OCI-LY3 (cell line): ENCODE data around the gene KIAA1671.

ENCODE experiments used
- EZH2phosphoT487 ChIP-seq: fragments of 200-600 bp; shearing (Covaris generic); IDR thresholded peaks from 2 replicates; pipeline ENCODE4 v1.6.1; 2018; ENCODE audit warnings: antibody characterized with exemption, mixed run types, low read depth
- TF ChIP-seq, protein P1 (sequence below): fragments of 200-600, 300-600 bp; sonication (generic); IDR thresholded peaks from 2 replicates; pipeline ENCODE4 v1.5.1; 2014; ENCODE audit warnings: antibody characterized with exemption, low read length, low read depth

DNA sequence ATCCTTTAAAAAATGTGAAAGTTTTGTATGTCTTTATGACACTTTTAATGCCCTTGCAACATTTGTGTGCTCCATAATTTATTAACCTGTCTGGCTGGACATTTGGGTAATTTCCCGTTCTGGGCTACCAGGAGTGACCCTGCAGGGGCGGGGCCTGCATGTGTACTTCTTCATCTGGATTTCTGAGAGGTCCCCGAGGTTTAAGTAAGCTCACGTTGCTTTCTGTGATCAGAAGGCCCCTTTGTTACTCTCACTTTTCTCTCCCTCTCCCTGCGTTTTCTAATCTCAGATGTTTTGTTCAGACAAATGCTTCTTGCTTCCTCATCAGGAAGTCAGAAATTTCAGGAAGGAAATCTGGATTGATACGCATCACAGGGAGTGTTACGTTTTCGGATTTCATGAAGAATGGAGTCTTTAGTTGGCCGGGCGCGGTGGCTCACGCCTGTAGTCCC lies 168.3 kb downstream of the KIAA1671 start:
- TF ChIP-seq, protein P1, sequence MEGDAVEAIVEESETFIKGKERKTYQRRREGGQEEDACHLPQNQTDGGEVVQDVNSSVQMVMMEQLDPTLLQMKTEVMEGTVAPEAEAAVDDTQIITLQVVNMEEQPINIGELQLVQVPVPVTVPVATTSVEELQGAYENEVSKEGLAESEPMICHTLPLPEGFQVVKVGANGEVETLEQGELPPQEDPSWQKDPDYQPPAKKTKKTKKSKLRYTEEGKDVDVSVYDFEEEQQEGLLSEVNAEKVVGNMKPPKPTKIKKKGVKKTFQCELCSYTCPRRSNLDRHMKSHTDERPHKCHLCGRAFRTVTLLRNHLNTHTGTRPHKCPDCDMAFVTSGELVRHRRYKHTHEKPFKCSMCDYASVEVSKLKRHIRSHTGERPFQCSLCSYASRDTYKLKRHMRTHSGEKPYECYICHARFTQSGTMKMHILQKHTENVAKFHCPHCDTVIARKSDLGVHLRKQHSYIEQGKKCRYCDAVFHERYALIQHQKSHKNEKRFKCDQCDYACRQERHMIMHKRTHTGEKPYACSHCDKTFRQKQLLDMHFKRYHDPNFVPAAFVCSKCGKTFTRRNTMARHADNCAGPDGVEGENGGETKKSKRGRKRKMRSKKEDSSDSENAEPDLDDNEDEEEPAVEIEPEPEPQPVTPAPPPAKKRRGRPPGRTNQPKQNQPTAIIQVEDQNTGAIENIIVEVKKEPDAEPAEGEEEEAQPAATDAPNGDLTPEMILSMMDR, result no peak
- TF ChIP-seq EZH2phosphoT487, result no peak
